ENCODE measurements around the gene ZFP92. TPM values are rescaled to one million over a fixed set of nuclear protein-coding genes. Genes with fewer than 3 reads are reported as not detected.

ZFP92 gene
- polyA plus RNA-seq, 1 donor (not counting 4 experiments of a cell fraction or from before 2014, with no cell fraction given): 0.64 TPM

DNA sequence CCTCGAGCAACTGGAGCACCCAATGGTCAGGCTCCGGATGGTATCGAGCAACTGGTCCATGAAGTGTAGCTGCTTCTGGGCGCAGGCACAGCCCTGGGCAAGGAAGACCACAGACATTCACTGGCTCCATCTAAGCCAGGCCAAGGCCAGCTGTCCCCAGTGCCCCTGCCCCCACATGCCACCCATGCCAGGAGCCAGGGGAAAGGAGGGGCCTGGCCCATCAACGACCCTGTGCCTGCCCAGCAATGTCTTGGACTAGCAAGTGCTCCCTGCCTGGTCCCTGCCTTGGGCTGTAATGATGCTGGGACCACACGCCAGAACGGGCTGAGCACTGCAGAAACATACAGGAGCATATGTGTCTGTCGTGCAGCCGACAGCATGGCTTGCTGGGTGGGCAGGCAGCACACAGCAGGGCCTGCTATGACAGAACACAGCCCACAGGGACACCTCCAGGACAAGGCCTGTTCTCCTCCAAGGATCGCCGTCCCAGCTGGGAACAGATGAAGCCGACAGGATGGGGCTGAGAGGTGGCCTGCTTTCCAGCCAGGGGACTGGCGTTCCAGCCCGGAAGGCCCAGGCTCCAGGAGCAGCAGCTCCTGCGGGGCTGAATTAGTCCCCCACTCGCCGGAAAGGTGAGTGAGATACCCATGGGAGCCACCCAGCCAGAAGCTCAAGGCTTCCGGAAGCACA, 46.0 kb downstream of the ZFP92 start:
- Histone ChIP-seq H3K4me1 (ENCODE audit: control insufficient read depth, extremely low read depth, insufficient read depth, low read length) (peaks cover 2% of the 10 kb centered on the region), H3K9me1 (ENCODE audit: control insufficient read depth, extremely low read depth, insufficient read depth, low read length) (no peaks in the 10 kb centered on the region), H3K4me3 (ENCODE audit: control insufficient read depth in 2 of 3, extremely low read depth in 1 of 3, insufficient read depth in 2 of 3, low read depth in 1 of 3, low read length in 3 of 3) (no peak overlapping the region), H2AFZ (ENCODE audit: control insufficient read depth, low read length) (no peak overlapping the region), H3K9me3 (ENCODE audit: control insufficient read depth, low read depth, low read length) (no peaks in the 10 kb centered on the region), H3K36me3 (ENCODE audit: control insufficient read depth in 2 of 2, extremely low read depth in 1 of 2, insufficient read depth in 2 of 2, low read length in 2 of 2) (peaks cover 0 to 3% of the 10 kb centered on the region in 2 experiments), H3K27ac (ENCODE audit: control insufficient read depth, insufficient read depth, low read length) (no peak overlapping the region), H3K79me2 (ENCODE audit: control insufficient read depth, insufficient read depth, low read length) (no peaks in the 10 kb centered on the region), H3K27me3 (ENCODE audit: control insufficient read depth, extremely low read depth, insufficient read depth, low read length) (no peaks in the 10 kb centered on the region), H3K4me2 (ENCODE audit: control insufficient read depth, extremely low read depth, insufficient read depth, low read depth, low read length) (no peak overlapping the region), H3K9ac (ENCODE audit: control insufficient read depth, extremely low read depth, insufficient read depth, low read length) (no peak overlapping the region), H4K20me1 (ENCODE audit: control insufficient read depth, extremely low read depth, insufficient read depth, low read length) (no peaks in the 10 kb centered on the region)
- FAIRE-seq (no peak), DNase-seq (ENCODE audit: low read depth, low spot score) (no peak)
- TF ChIP-seq EZH2 (IDR thresholded peaks at IDR 0.05; ENCODE audit: low read length): no peak
- TF ChIP-seq CTCF (optimal IDR thresholded peaks at IDR 0.05 in 1 of 3, IDR thresholded peaks at IDR 0.05 in 1 of 3, conservative IDR thresholded peaks at IDR 0.05 in 1 of 3; ENCODE audit: extremely low read depth in 1 of 3, insufficient read depth in 2 of 3, low read length in 3 of 3): no peak
- dilution Hi-C loops (cut with MboI; ENCODE audit: extremely low pct_ligation_motif_present, low sequenced_read_pairs): no loop called here

- TF ChIP-seq EZH2 (IDR thresholded peaks at IDR 0.05; ENCODE audit: low read length) (no peak), CTCF (optimal IDR thresholded peaks at IDR 0.05 in 1 of 3, IDR thresholded peaks at IDR 0.05 in 1 of 3, conservative IDR thresholded peaks at IDR 0.05 in 1 of 3; ENCODE audit: extremely low read depth in 1 of 3, insufficient read depth in 2 of 3, low read length in 3 of 3) (no peak)
- Histone ChIP-seq H3K4me1 (ENCODE audit: control insufficient read depth, extremely low read depth, insufficient read depth, low read length) (peaks cover 2% of the 10 kb centered on the region), H3K9me3 (ENCODE audit: control insufficient read depth, low read depth, low read length) (no peaks in the 10 kb centered on the region), H4K20me1 (ENCODE audit: control insufficient read depth, extremely low read depth, insufficient read depth, low read length) (no peaks in the 10 kb centered on the region), H3K27me3 (ENCODE audit: control insufficient read depth, extremely low read depth, insufficient read depth, low read length) (no peaks in the 10 kb centered on the region), H3K9ac (ENCODE audit: control insufficient read depth, extremely low read depth, insufficient read depth, low read length) (no peak overlapping the region), H3K79me2 (ENCODE audit: control insufficient read depth, insufficient read depth, low read length) (no peaks in the 10 kb centered on the region), H2AFZ (ENCODE audit: control insufficient read depth, low read length) (no peak overlapping the region), H3K9me1 (ENCODE audit: control insufficient read depth, extremely low read depth, insufficient read depth, low read length) (no peaks in the 10 kb centered on the region), H3K36me3 (ENCODE audit: control insufficient read depth in 2 of 2, extremely low read depth in 1 of 2, insufficient read depth in 2 of 2, low read length in 2 of 2) (peaks cover 0 to 3% of the 10 kb centered on the region in 2 experiments), H3K4me3 (ENCODE audit: control insufficient read depth in 2 of 3, extremely low read depth in 1 of 3, insufficient read depth in 2 of 3, low read depth in 1 of 3, low read length in 3 of 3) (no peak overlapping the region), H3K4me2 (ENCODE audit: control insufficient read depth, extremely low read depth, insufficient read depth, low read depth, low read length) (no peak overlapping the region), H3K27ac (ENCODE audit: control insufficient read depth, insufficient read depth, low read length) (no peak overlapping the region)
- FAIRE-seq (no peak), DNase-seq (ENCODE audit: low read depth, low spot score) (no peak)
- dilution Hi-C loops (cut with MboI; ENCODE audit: extremely low pct_ligation_motif_present, low sequenced_read_pairs): no loop called here
Observed at GRCh38 chrX:153457827-153458466, 46.7 kb downstream of the ZFP92 start.

Data from keratinocyte (primary cell).